GDM1 (cell line): ENCODE results near the gene FAM9C.
"Not testable (repeated sequence)": the region's sequence is repeated elsewhere in the genome, so short reads cannot be mapped to it uniquely, and the experiment has no call there.

ENCODE experiments used
- DNase-seq: peaks from one replicate; lab custom pipeline; 2025; lab: John Stamatoyannopoulos, UW

The FAM9C gene

DNA sequence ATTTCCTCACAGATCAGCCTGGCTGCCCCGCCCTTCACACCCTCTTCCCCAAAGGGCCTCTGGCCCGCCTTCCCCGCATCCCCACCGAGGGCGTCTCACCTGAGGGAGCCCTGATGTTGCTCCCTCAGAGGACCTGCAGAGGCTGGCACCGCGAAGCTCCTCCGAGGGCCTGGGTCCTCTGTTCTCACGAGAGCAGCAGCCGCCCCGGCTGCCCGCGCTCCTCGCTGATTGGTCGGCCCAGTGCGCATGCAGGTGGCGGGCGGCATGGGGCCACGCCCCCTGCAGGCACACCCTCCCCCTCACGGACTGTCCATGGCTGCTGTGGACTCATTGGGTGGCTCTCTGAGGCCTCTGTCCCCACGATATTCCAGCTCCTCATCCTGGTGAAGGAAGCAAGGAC lies at the start of gene FAM9C:
FAM9C (minus strand) TSS at position 180 of the 400 bp plus-strand sequence. CDS start 831 bp downstream, outside the sequence.
- DNase-seq: no peak

DNA sequence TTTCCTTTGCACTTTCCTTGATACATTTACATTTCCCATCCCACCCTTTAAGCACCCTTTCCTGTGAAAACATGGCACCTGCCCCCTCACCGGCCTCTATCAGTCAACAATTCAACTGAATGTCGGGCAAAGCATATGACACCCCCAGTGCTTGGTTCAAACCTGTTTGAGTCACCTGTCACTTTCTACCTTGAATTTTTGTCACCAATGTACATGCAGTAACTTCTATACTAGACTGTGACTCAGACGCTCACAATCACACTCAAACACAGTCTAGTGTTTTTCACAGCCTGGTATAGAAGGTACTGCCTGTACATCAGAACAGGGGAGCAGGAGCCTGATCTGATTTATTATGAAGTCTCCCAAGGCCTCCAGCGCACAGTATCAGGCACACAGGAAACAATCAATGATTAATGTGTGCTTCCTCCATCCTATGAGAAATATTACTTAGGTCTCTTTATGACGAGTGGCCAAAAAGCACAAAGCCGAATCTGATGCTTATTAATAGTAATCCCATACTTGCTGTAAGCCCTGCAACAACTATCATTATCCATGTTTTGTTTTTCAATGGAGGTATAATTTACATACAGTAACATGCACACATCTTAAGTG lies 49.2 kb upstream of the FAM9C start:
- DNase-seq: no peak

DNA sequence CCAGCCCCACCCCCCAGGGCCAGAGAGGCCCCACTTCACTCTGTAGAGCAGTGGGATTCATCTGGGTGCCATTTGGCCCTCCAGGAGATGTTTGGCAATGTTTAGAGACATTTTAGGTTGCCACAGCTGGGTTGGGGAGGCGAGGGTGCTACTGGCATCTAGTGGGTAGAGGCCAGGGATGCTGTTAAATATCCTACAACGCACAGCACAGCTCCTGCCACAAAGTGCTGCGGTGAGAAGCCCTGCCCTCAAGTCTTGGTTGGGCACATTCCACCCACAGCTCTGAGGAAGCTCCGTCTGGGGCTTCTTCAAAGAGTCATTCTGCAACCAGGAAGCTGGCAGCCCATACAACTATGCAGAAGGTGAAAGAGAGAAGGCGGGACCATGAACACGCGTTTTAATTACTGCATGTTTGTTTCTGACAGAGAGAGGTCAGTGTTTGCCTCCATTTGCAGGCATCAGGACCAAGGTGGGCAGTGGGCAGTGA lies 48.1 kb upstream of the FAM9C start:
- no peak for DNase-seq

DNA sequence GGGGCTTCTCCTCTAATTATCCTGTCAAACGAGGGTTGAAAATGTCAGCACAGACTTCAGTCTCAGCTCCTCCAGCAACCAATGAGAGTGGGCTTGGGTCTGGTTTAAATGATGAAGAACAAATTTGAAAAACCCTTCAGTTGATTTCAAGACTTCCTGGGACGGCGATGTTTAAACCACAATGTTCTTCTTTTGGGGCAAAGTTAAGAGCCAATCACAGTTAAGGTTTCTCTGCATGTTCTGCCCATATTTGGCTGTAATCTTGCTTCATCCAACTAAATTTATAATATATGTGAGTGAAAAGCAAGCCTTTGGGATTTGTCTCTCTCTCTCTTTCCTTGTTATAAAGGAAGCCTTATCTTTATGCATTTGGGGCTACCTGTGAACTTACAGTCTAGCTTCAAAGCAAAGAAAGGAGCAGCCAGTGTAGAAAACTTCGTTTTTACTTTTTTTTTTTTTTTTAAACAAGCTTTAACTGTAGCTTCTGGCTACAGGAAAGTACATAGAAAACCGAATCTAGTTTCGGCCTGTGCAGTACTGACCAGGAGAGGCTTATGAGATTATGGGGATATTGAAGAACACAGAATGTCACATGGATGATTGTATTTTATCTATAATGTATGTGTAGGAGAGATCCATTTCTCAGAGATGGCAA lies 46.8 kb upstream of the FAM9C start:
- DNase-seq: no peak

DNA sequence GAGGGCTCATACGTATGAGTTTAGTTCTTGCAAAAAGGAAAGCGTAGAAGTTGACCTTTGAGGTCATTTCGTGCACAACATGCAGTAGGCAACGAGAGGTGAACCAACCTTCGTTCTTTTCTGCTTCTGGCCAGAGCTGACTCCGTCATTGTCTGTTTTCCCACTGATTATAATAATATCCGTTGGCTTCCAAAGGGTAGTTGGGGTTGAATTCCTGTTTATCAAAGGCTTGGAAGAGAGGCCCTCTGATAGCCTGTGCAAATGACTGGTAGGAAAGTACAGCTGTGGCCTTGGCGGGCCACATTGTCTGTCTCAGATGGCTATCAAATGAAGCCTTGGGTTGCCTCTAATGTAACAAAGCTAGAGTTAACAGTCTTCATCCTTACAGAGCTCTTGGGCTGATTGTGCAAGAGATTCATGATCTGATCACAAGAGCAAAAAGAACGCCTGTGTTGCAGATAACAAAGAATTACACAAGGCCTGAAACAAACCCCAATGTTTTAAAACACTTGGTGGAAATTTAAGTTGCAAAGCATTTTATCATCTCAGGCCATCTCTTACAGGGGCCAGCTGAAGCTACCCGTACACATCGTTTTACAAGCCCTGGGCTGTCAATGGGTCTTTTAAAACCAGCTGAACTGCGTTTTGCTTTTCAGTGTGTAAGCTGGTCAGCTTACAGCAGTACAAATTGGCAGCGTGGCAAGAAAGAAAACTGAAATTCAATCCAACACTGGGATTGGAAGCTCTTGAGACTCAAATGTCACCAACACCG lies 46.1 kb upstream of the FAM9C start:
- no peak for DNase-seq

DNA sequence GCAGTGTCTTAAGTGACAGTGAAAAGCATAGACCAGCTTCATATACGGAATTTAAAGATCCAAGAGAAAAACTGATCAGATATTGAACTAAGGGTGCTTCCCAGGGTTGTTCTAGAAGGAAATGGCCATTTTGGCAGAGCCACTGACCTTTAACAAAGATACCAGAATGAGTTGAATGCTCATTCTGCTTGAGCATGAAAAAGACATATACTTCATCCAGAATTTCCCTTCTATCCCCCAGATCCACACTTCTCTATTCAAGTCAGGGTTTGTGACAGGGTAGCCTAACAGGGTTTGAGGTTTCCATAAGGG lies 45.6 kb upstream of the FAM9C start:
- DNase-seq: no peak

DNA sequence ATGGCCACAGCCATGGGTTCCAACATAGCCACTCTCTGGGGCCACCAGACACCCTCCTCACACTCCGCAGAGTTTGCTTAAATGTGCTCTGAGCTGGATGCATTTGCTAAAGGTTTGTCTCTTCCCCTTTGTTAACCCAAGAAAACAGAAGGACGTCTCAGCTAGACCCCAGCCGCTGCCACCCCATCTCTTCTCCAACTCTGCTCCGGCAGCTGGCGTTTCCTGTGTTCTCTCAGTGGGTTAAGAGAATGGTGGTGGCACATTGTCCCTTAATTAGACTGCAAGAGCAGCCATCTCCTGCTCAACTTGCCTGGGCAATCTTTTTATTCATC lies 43.7 kb upstream of the FAM9C start:
- DNase-seq: no peak

DNA sequence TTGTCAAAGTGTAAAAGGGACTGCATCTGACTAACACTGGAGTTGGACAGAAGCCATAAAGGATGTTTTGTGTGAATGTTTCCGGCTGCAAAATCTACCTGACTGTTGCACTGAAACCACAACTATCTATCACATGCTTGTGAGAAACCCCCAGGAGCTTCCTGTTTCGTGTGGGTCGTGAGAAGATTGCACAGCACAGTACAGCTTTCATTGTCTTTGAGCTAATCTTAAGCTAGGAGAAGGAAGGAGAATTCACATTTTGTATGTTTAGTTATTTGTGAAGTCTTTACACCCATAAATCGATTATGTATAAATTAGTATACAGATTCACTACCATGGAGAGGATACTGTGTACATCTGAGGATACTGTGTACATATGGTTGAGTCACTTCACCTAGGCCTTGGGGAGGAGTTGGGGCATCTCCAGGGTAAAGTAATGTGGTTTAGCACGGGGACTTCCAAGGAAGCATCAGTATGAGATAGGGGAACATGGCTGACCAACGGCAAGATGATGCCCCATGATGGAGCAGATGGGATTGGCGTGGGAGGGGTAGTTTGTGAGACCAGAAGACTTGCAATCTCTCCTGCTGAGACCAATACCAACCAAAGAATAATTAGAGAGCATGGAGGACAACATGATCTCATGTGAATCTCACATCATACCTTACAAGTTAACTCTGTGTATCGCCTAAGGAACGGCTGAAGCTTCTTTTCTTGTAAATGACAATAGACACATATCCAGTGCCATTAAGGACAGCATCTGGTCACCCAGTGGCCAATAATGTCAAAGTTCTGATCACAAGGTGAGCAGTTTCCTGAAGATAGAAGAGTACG lies 43.1 kb upstream of the FAM9C start:
- DNase-seq: peak; percentile 67

DNA sequence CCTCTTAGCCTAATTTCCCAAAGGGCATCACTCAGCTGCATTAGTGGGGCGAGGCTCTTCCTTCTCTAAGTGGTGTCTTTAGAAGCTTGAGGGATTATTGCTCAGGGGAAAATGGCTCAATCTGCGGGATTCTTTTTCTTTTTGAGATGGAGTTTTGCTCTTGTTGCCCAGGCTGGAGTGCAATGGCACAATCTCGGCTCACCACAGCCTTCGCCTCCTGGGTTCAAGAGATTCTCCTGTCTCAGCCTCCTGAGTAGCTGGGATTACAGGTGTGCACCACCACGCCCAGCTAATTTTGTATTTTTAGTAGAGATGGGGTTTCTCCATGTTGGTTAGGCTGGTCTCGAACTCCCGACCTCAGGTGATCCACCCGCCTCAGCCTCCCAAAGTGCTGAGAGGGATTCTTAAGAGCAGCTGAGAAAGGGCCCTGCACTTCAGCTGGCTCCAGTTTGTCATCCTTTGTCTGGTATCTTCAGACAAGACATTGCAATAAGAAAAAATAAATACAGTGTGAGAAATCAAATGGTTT lies 42.4 kb upstream of the FAM9C start:
- not testable (repeated sequence) for DNase-seq

DNA sequence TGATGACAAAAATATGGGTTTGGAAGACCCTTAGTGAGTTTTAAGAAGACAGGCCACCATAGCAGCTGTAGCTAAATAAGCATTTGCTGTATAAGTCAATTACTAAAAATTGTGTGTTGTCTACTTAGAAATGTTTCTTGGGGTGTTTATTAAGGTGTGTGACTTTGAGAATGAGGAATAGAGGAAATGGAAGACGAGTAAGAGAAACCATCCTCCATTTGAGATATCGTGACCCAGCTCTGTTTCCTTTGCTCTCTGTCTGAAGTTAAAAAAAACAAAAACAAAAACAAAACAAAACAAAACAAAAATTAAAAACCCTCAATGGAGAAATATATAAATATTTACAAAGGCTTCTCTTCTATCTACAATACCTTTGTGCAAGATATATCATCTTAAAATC lies 41.7 kb upstream of the FAM9C start:
- DNase-seq: no peak

DNA sequence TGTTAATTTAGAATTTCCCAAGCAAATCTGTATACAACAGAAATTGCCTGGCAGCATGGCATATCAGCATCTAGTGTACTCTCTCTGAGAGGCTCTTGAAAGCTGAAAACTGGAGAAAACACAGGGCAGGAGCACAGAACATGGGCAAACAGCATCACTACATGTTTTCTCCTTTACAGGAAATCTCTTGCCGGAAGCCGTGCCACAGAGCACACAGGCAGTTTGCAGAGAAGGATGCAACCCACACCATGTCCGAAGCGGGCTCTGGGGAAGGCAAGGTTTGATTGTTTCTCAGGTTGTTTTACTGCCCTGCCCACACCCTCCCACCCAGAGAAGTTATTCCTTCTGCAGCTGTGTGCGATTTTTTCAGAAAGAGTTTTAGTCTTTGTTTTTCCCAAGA lies 41.1 kb upstream of the FAM9C start:
- DNase-seq: peak; percentile 19

DNA sequence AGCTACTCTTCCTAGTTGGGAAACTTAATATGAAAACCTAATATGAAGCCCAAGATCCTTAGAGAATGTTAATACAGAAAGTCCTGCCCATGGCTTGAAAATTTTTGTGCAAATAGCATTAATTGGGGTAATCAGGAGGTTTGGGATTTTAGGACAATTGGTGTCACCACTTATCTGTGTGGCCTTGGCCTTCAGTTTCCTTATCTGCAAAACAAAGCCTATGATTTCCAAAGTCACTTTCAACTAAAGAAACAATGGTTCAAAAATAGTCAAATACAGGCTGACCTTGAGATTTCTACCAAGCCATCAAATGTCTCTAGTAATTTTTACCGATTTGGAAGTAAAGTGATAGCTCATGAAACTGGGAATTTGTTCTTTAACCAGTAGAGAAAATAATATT lies 40.2 kb upstream of the FAM9C start:
- no peak for DNase-seq

DNA sequence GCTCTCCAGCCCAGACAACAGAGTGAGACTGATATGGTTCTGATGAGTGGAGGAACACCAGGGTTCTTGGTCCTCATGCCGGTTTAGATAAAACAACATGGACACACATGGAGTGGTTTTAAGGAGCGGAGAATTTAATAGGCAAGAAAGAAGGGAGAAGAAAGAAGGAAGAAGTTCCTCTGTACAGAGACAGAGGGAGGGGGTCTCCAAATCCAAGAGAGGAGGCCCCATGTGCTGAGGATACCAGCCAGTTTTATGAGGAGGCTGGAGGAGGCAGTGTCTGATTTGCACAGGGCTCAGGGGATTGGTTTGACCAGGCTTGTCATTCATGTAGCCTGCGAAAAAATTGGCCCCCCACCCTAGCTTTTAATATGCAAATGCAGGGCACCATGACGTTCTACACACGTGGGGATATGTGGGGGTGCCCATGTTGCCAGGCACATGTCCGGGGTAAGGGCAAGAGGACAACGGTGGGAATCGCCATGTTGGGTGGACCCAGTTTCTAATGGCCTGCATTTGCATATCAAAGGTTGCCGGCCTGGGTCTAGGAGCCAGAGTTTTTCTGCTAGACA lies 39.4 kb upstream of the FAM9C start:
- not testable (repeated sequence) for DNase-seq

DNA sequence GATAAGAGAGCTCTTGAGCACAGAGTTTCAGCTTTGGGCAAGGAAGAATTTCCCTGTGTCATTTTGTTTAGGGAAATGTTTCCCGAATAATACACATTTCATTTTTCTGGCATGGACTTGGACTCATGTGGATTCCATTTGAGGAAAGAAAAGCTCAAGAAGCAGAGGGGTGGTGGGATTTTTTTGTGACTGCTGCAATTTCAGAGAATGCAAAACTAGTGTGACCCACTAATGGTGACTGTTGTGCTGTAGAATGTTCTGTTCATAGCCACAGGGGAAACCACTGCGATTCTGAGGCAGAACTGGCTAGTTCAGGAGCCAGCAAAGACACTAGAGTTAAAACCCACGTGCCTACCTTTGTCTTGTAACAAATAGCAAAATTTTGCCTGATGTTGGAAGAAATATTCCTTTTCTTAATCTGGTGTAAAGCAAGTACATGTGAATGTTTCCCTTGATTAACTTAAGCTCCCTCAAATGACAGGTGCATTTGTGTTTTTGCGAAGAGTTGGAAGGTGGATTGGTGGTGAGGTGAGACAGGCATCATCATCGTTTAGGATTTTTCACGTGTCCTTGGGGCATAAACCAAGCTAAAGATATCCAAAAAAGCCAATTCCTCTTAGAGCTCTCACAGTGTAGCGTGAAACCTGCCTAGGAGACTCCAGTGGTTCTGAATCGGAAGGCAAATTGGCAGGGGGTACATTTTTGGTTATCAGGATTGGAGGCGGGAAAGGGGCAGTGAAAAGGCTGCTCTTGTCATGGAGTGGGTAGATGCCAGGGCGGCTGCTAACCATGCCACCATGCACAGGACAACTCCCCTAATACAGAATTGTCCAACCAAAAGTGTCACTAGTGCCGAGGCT lies 38.0 kb upstream of the FAM9C start:
- DNase-seq: no peak

DNA sequence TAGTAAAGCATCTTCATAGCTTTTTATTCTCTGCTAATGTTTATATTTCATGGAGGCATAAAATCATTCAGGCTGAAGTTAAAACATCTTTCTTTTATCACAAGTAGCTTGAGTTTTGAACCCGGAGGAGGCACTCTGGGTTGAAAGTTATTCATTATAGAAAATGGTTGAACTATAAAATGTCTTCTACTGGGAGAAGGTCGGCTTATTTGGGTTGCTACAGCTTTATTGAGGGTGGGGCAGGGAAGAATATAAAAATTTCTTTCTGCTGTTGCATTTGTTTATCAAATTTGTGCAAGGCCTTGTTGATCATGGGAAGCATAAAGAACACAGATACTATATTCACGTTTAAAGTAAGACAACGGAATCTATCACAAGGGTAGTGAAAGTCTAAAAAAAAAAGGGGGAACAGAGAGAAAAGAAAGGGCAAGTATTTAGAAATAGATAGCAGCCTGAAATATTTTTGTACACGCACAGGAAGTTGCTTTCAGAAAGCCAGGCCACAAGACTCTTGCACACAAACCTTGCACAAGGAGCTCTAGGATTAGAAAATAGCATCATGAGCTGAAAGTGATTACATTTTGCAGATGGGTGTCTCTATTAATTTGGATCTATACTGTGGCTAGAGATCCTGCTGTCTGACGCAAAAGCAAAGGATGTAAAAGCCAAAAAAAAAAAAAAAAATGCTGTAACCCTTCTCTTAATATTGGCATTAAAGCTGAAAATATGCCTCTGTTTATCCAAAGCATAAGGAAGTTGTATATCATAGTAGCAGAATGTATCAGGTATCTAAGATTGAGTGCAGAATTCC lies 37.2 kb upstream of the FAM9C start:
- DNase-seq: no peak

DNA sequence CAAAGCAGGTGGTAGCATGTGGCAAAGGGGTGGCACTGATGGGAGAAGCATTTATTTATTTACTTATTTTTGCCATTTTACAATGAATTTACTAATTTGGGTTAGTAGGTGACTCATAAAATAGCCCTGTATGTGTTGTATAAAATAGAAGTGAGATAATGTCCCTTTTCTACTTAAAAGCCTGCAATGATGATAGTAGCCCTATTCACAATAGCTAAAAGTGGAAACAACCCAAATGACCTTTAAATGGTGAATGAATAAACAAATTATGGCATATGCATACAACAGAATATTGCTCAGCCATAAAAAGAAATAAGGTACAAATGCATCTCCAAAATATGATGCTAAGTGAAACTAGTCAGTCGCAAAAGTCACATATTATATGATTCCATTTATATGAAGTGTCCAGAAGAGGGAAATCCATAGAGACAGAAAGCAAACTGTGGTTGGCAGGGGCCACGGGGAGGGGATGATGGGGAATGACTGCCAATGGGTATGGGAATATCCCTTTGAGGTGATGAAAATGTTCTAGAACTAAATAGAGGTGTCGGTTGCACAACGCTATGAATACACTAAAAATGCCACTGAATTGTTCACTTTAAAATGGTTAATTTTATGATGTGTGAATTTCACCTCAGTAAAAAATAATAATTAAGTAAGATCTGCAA lies 35.8 kb upstream of the FAM9C start:
- no peak for DNase-seq

DNA sequence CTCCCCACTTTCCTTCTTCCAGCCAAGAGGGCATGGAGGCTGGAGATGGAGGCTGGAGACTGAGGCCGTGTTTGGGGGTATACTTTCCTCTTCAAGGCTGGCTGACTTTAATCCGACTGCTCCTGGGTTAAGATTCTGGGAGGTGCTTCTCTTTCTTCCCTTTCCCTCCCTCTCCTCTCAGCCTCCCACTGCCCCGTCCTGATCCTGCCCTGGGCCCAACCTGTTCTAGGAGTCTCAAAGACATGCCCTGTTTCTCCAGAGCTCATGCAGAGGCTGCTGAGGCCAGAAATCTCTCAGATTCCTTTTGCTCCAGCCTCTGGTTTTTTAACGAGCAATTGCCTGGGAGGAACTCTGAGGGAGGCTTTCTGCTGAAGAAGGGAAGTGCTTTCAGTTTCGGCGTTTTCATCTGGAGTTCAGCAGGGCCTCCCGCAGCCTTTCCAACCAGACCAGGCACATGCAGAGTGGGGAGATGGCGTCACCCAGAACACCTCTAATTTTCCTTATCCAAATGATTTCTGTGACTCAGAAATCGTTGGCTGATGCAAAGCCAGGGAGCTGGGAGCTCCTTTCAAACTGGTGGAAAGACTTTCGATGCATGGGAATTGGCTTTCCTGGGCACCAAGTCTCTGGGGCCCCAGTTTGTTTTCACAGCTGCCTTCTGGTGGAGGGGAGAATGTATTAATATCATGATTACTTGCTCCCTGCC lies 34.5 kb upstream of the FAM9C start:
- DNase-seq: peak; percentile 16

DNA sequence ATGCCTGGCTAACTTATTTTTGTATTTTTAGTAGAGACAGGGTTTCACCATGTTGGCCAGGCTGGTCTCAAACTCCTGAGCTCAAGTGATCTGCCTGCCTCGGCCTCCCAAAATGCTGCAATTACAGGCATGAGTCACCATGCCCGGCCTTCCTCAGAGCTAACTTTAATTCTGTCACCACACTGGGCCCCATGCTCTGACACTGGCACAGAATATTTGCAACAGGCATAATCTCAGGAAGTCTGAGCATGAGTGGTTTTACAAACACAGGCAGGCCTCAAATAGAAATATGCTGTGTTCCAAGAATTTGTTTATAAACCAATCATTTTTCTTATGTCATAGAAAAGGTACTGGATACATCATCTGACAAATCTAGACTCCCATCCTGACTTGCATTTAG lies 32.7 kb upstream of the FAM9C start:
- no peak for DNase-seq
